BJ (cell line): ENCODE data around the gene INPP5A. TPM values are rescaled to one million over a fixed set of nuclear protein-coding genes. Genes with fewer than 3 reads are reported as not detected.
"Not testable (repeated sequence)": the region's sequence is repeated elsewhere in the genome, so short reads cannot be mapped to it uniquely, and the experiment has no call there.

Source experiments
- CTCF ChIA-PET: fragments of 350-600 bp; formaldehyde crosslinking; extraction: SDS; loops from one replicate; lab custom pipeline; 2021; ENCODE audit warnings: antibody characterized with exemption, inconsistent platforms; lab: Yijun Ruan, JAX
- POLR2A ChIA-PET: fragments of 300-600 bp; sonication (Branson Sonifier 250); formaldehyde crosslinking; extraction: SDS; loops from one replicate; lab custom pipeline; 2021; ENCODE audit warnings: antibody characterized with exemption; lab: Charles Lee
- DNase-seq: peaks from one replicate; pipeline ENCODE4 v3.0.0-alpha.2; 2011; ENCODE audit warnings: low read depth
- H3K27me3 ChIP-seq: 2 replicates; pipeline ENCODE4 v1.6.0; 2011; ENCODE audit warnings: low read length; ENCODE audit not compliant: control insufficient read depth, insufficient read depth
- H3K36me3 ChIP-seq: 2 replicates; pipeline ENCODE4 v1.5.1; 2011; ENCODE audit warnings: low read length; ENCODE audit not compliant: control insufficient read depth, insufficient read depth
- H3K4me3 ChIP-seq: 2 replicates; pipeline ENCODE4 v1.5.1; 2011; ENCODE audit warnings: low read depth, mild to moderate bottlenecking, control low read depth, low read length
- CTCF ChIP-seq: IDR thresholded peaks from 2 replicates; pipeline ENCODE4 v1.5.1; 2011; ENCODE audit warnings: low read depth, mild to moderate bottlenecking, control low read depth, inconsistent platforms, low read length, moderate library complexity; ENCODE audit not compliant: insufficient read depth
- polyA plus RNA-seq: library from polyadenylated mRNA; depleted of rRNA; stranded (reverse); fragments of >200 nt; gene quantifications from 2 replicates; pipeline ENCODE4 v1.2.3, GENCODE V29; 2011

The INPP5A gene
- polyA plus RNA-seq, 1 experiment = 60.1 TPM

DNA sequence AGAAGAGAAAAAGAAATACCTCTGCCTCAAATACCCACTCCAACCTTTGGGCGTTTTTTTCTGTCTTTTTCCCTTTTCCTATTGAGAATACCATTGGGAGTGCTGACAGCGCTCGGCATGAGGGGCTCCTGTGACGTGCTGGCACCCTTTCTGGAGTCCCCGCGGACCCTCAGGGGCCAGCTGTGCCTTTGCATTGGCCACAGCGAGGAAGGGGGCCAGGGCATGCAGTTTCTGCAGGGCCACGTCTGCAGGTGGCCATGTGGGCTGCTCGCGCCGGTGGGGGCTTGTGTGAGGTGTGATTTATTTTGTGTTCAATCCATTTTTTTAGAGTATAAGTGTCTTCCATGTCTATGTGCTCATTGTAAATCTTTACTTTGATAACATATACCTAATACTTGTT is 57.4 kb downstream of the INPP5A start:
- no peak for DNase-seq
- TF ChIP-seq CTCF = no peak

DNA sequence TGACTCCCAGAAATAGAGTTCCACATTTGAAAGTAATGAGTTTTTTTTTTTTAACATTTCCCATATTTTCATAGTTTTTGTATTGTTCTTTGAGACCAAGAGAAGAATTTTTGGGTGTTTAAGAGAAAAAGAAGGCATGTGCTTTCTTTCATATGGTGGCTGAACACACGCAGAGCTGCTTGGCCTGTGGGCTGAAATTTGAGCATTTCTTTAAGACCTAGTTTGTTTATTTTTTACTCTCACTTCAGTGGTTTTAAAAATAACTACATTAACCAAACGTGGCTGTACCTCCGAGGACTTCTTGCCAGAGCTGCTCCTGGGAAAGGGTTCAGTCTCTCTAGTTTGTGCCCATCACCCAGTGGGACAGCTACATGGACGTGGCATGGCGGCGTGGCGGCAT is 58.3 kb downstream of the INPP5A start:
- CTCF ChIA-PET = no interaction called here
- POLR2A ChIA-PET = interaction anchor here (0.8 kb wide), 1 partner anchor 22 kb away, joined by 4 read pairs; no protein-coding TSS in a partner anchor
- Histone ChIP-seq H3K27me3 (no peaks in the 10 kb centered on the region), H3K4me3 (no peak overlapping the region), H3K36me3 (peaks cover 1% of the 10 kb centered on the region; the same call in 1 of the 2 replicates)
- DNase-seq = no peak
- TF ChIP-seq CTCF = no peak

More for the DNA sequence above, 57.4 kb downstream of the INPP5A start:
- POLR2A ChIA-PET = no interaction called here
- CTCF ChIA-PET = no interaction called here
- Histone ChIP-seq H3K4me3 (no peak overlapping the region), H3K36me3 (peaks cover 1% of the 10 kb centered on the region; the same call in 1 of the 2 replicates), H3K27me3 (no peaks in the 10 kb centered on the region)

GRCh38 chr10:132596742-132597279 is 59.2 kb downstream of the INPP5A start:
- TF ChIP-seq CTCF = no peak
- H3K36me3 ChIP-seq = peaks cover 1% of the 10 kb centered on the region; the same call in 1 of the 2 replicates
- H3K4me3 ChIP-seq = no peak overlapping the region
- ChIA-PET CTCF (no interaction called here), POLR2A (no interaction called here)
- H3K27me3 ChIP-seq = no peaks in the 10 kb centered on the region
- no peak for DNase-seq

- Histone ChIP-seq H3K4me3 (no peak overlapping the region), H3K27me3 (no peaks in the 10 kb centered on the region), H3K36me3 (peaks cover 1% of the 10 kb centered on the region; the same call in 1 of the 2 replicates)
- ChIA-PET POLR2A (no interaction called here), CTCF (no interaction called here)
- DNase-seq = no peak
- TF ChIP-seq CTCF = no peak
These were observed 60.1 kb downstream of the INPP5A start for GRCh38 chr10:132597654-132598053.

- POLR2A ChIA-PET, DNase-seq, CTCF ChIA-PET, H3K4me3 ChIP-seq, H3K27me3 ChIP-seq, H3K36me3 ChIP-seq: not testable (repeated sequence)
These were observed 61.5 kb downstream of the INPP5A start for GRCh38 chr10:132599023-132599618.
